K562 (cell line): ENCODE results near the gene FRMD4A. TPM values are rescaled to one million over a fixed set of nuclear protein-coding genes. Genes with fewer than 3 reads are reported as not detected.

Source experiments
- ATAC-seq: fragments of 200-7000 bp; cut with Tn5 transposase; 3 replicates; pipeline ENCODE4 v1.9.1; 2020; ENCODE audit warnings: moderate library complexity
- BruUV-seq: library from RNA; stranded (reverse); fragments of 400-500 nt; replicated peaks from 2 replicates; lab custom pipeline; 2021; lab: Mats Ljungman, UMichigan
- CTCF ChIA-PET: fragments of 300-600 bp; formaldehyde crosslinking; extraction: SDS; loops from one replicate; lab custom pipeline; 2021; ENCODE audit warnings: low intra/inter-chr PET ratio; lab: Yijun Ruan, JAX
- POLR2A ChIA-PET: fragments of 300-600, 350-650 bp; sonication (Branson Sonifier 250); formaldehyde crosslinking; extraction: SDS; loops from one replicate; lab custom pipeline; 2021; ENCODE audit warnings: antibody characterized with exemption, inconsistent platforms; lab: Yijun Ruan, JAX
- DNase-seq, 4 experiments: peaks; one replicate each; pipeline versions ENCODE4 v3.0.0 to v3.0.0-alpha.2; 2011 to 2018; ENCODE audit warnings: low spot score in 3 of 4, mixed read lengths in 3 of 4; ENCODE audit errors: extremely low read depth in 1 of 4
- FAIRE-seq: peaks from 2 replicates; lab custom pipeline; 2011; peaks lifted over from hg19 to GRCh38; lab: Jason Lieb, UNC
- H2AFZ ChIP-seq: 2 replicates; pipeline ENCODE4 v1.6.0; 2011; ENCODE audit warnings: low read depth, low read length, control low read depth, inconsistent platforms
- H3K27ac ChIP-seq: fragments of 200-600 bp; 3 replicates; pipeline ENCODE4 v1.8.0; 2011; ENCODE audit warnings: low read depth, mild to moderate bottlenecking, control low read depth, inconsistent platforms, low read length, moderate library complexity, mixed read lengths; ENCODE audit errors: extremely low read depth
- H3K27me3 ChIP-seq, 2 experiments: fragments of 300-600 bp in 1 of 2; 2 replicates in 1 of 2; 3 replicates in 1 of 2; pipeline versions ENCODE4 v1.6.0 to v1.8.0; 2011; ENCODE audit warnings: inconsistent platforms in 2 of 2, low read length in 2 of 2, mild to moderate bottlenecking in 1 of 2, mixed read lengths in 1 of 2, moderate library complexity in 1 of 2; ENCODE audit not compliant: control insufficient read depth in 2 of 2, insufficient read depth in 2 of 2
- H3K36me3 ChIP-seq: fragments of 300-600 bp; 3 replicates; pipeline ENCODE4 v1.8.0; 2011; ENCODE audit warnings: mild to moderate bottlenecking, low read length, inconsistent platforms; ENCODE audit not compliant: control insufficient read depth, insufficient read depth
- H3K4me1 ChIP-seq, 2 experiments: fragments of 200-600 bp in 1 of 2; replicated peaks in 1 of 2; 2 replicates in 1 of 2; 3 replicates in 1 of 2; pipeline versions ENCODE4 v1.5.1 to v1.8.0; 2011; ENCODE audit warnings: inconsistent platforms in 2 of 2, low read length in 2 of 2, mild to moderate bottlenecking in 1 of 2, mixed read lengths in 1 of 2, moderate library complexity in 1 of 2; ENCODE audit not compliant: control insufficient read depth in 2 of 2, insufficient read depth in 2 of 2
- H3K4me2 ChIP-seq: 2 replicates; pipeline ENCODE4 v1.6.1; 2011; ENCODE audit warnings: low read length, control low read depth, inconsistent platforms, mixed read lengths; ENCODE audit not compliant: insufficient read depth
- H3K4me3 ChIP-seq: fragments of 200-600 bp; sonication (generic), shearing (Covaris generic); 2 replicates; pipeline ENCODE4 v1.5.1; 2016; ENCODE audit warnings: control low read depth, inconsistent platforms
- H3K79me2 ChIP-seq: fragments of 200-600 bp; 3 replicates; pipeline ENCODE4 v1.8.0; 2011; ENCODE audit warnings: low read length, inconsistent platforms; ENCODE audit not compliant: control insufficient read depth, insufficient read depth
- H3K9ac ChIP-seq, 2 experiments: 2 replicates each; pipeline versions ENCODE4 v1.6.0 to v1.6.1; 2011; ENCODE audit warnings: low read depth in 2 of 2, low read length in 2 of 2, control low read depth in 1 of 2, inconsistent platforms in 1 of 2, mild to moderate bottlenecking in 1 of 2, mixed read lengths in 1 of 2; ENCODE audit not compliant: insufficient read depth in 1 of 2
- H3K9me1 ChIP-seq: one replicate; pipeline ENCODE4 v1.6.0; 2011; ENCODE audit warnings: inconsistent platforms, mild to moderate bottlenecking, low read length, moderate library complexity; ENCODE audit not compliant: control insufficient read depth, insufficient read depth
- H3K9me3 ChIP-seq: replicated peaks from 2 replicates; pipeline ENCODE4 v1.5.1; 2011; ENCODE audit warnings: low read depth, low read length, inconsistent platforms; ENCODE audit not compliant: control insufficient read depth, insufficient read depth
- H4K20me1 ChIP-seq: replicated peaks from 2 replicates; pipeline ENCODE4 v1.6.1; 2011; ENCODE audit warnings: low read length, inconsistent platforms, mixed read lengths; ENCODE audit not compliant: control insufficient read depth, insufficient read depth
- C11orf30 ChIP-seq: fragments of 450-650 bp; IDR thresholded peaks from 2 replicates; pipeline ENCODE4 v1.6.1; 2016; ENCODE audit warnings: low read depth, mild to moderate bottlenecking
- CHCHD3 ChIP-seq: fragments of 250-450 bp; sonication (Bioruptor Pico); IDR thresholded peaks from 2 replicates; pipeline ENCODE4 v2.1.2; 2022; ENCODE audit warnings: mild to moderate bottlenecking
- ELF4 ChIP-seq: fragments of 450-650 bp; formaldehyde crosslinking; IDR thresholded peaks from 2 replicates; pipeline ENCODE4 v1.4.0; 2022; ENCODE audit warnings: missing genetic modification characterization
- GABPB1 ChIP-seq: sonication (generic); formaldehyde crosslinking; IDR thresholded peaks from 2 replicates; pipeline ENCODE4 v1.8.0; 2022; ENCODE audit warnings: mild to moderate bottlenecking, missing genetic modification reagents
- HNRNPH1 ChIP-seq: fragments of 200-400 bp; formaldehyde crosslinking; optimal IDR thresholded peaks from 2 replicates; pipeline ENCODE3; 2017; ENCODE audit warnings: low read depth, mild to moderate bottlenecking, low read length, moderate library complexity
- MTA1 ChIP-seq: fragments of 450-650 bp; IDR thresholded peaks from 2 replicates; pipeline ENCODE4 v1.6.1; 2017; ENCODE audit warnings: borderline replicate concordance
- RHOXF2B ChIP-seq: fragments of 250-450 bp; sonication (Bioruptor Pico); conservative IDR thresholded peaks from 2 replicates; pipeline ENCODE4 v1.5.1; 2021
- TSC22D4 ChIP-seq: fragments of 450-650 bp; IDR thresholded peaks from 2 replicates; pipeline ENCODE4 v1.6.1; 2016; ENCODE audit warnings: missing genetic modification characterization, missing biosample characterization, control low read depth
- ZKSCAN3 ChIP-seq: fragments of 250-450 bp; sonication (Bioruptor Pico); IDR thresholded peaks from 2 replicates; pipeline ENCODE4 v1.4.0; 2020
- ZNF280A ChIP-seq: fragments of 450-650 bp; IDR thresholded peaks from 2 replicates; pipeline ENCODE4 v1.6.1; 2018; ENCODE audit warnings: mild to moderate bottlenecking, low read depth; ENCODE audit not compliant: partially characterized antibody
- ZNF644 ChIP-seq: fragments of 200-800 bp; sonication (Bioruptor generic); IDR thresholded peaks from 2 replicates; pipeline ENCODE4 v1.6.1; 2016; ENCODE audit warnings: low read depth, missing genetic modification characterization, missing compliant biosample characterization
- ZNF655 ChIP-seq: fragments of 250-450 bp; sonication (Bioruptor Pico); IDR thresholded peaks from 2 replicates; pipeline ENCODE4 v1.5.0; 2021
- ZNF699 ChIP-seq: fragments of 250-450 bp; sonication (Bioruptor Pico); IDR thresholded peaks from 2 replicates; pipeline ENCODE4 v1.8.0; 2021; ENCODE audit warnings: mild to moderate bottlenecking, moderate library complexity; ENCODE audit not compliant: insufficient replicate concordance
- WGBS: fragments of 100-300 bp; shearing (Covaris generic); methylation state at CpG from one replicate; pipeline ENCODE4 v1.1.6; 2016; ENCODE audit warnings: low coverage, mixed read lengths; ENCODE audit not compliant: insufficient coverage; ENCODE audit errors: missing lambda C conversion rate; 5-methylcytosine and 5-hydroxymethylcytosine counted together
- in situ Hi-C: fragments of 300-500 bp; cut with MboI; formaldehyde crosslinking; loops from 4 replicates; pipeline ENCODE4 v1.15.0; 2018; ENCODE audit warnings: inconsistent platforms, mixed read lengths
- intact Hi-C: fragments of 100-400 bp; cut with micrococcal nuclease; formaldehyde crosslinking; loops from 2 replicates; pipeline ENCODE4 v1.14.2; 2022
- polyA plus RNA-seq, 8 experiments: library from polyadenylated mRNA; depleted of rRNA in 4 of 8; stranded (reverse) in 5 of 8; unstranded in 3 of 8; fragments of >200 nt; fragmentation: Nextera tagmentation in 2 of 8; fragmentation: Illumina TruSeq in 1 of 8; extraction: Ambion mirVana in 2 of 8; extraction: Trizol in 1 of 8; gene quantifications; 2 replicates each; pipeline versions ENCODE4 v1.2.1 to v1.2.3, GENCODE V29; 2011 to 2014; ENCODE audit warnings: inconsistent platforms in 1 of 8, missing spikeins in 1 of 8
- total RNA-seq, 7 experiments: library from RNA; depleted of rRNA in 6 of 7; stranded (reverse); fragments of >200 nt in 6 of 7; fragmentation: Illumina TruSeq in 2 of 7; extraction: Trizol in 2 of 7; gene quantifications; 2 replicates each; pipeline versions ENCODE4 v1.2.1 to v1.2.3, GENCODE V29; 2011 to 2021; ENCODE audit warnings: low replicate concordance in 1 of 7
- TF ChIP-seq, protein P1 (sequence below): sonication (generic); formaldehyde crosslinking; IDR thresholded peaks from 2 replicates; pipeline ENCODE4 v1.8.0; 2022; ENCODE audit warnings: mild to moderate bottlenecking, low read depth, missing genetic modification reagents

FRMD4A gene
- total and polyA plus RNA-seq, 9 of the 15 experiments (the other 6 are each of a cell fraction or from before 2014, with no cell fraction given) = 0.80 to 5.2 (median 3.0) TPM

DNA sequence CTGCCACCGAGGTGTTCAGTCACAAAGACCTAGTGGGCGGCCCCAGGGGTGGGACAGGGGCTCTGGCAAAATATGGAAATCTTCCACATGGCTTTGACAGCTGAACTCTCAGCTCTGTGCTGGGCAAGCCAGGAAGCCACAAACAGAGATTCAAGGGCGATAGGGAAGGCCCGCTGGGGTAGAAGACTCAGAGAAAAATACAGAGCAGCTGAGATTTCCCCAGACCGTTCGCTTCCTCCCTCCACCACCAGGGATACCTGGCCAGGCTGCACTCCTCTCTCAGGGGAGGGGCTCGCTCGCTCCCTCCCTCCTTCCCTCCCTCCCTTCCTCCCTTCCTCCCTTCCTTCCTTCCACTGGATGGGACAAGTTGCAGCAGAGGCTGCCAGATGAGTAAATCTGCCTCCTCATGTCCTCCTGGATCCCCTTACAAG is 483.5 kb downstream of the FRMD4A start:
- Histone ChIP-seq H3K36me3 (no peaks in the 10 kb centered on the region), H4K20me1 (no peaks in the 10 kb centered on the region), H3K27me3 (peaks cover 3 to 5% of the 10 kb centered on the region in 2 experiments; a peak in 3 of 5 replicates), H3K9ac (no peak overlapping the region), H2AFZ (no peak overlapping the region), H3K4me1 (no peaks in the 10 kb centered on the region), H3K27ac (no peak overlapping the region), H3K4me2 (no peak overlapping the region), H3K79me2 (no peaks in the 10 kb centered on the region), H3K9me3 (no peaks in the 10 kb centered on the region), H3K9me1 (no peaks in the 10 kb centered on the region), H3K4me3 (no peak overlapping the region)
- DNase-seq (peak in 2 of 4 experiments; percentile 12 to 16), FAIRE-seq (no peak), ATAC-seq (peak; percentile 59; the same call in 2 of the 3 replicates)
- in situ Hi-C loops = no loop called here
- ChIA-PET POLR2A (no interaction called here), CTCF (no interaction called here)
- TF ChIP-seq RHOXF2B (CRISPR knock-in tag) (no peak), ELF4 (CRISPR knock-in tag) (no peak), CHCHD3 (CRISPR knock-in tag) (no peak), ZNF644 (tag) (no peak), ZNF655 (CRISPR knock-in tag) (no peak)
- intact Hi-C loops = no loop called here
- WGBS = 0% methylated on average over 4 of the region's 8 CpGs
- no TSS peak for BruUV-seq

DNA sequence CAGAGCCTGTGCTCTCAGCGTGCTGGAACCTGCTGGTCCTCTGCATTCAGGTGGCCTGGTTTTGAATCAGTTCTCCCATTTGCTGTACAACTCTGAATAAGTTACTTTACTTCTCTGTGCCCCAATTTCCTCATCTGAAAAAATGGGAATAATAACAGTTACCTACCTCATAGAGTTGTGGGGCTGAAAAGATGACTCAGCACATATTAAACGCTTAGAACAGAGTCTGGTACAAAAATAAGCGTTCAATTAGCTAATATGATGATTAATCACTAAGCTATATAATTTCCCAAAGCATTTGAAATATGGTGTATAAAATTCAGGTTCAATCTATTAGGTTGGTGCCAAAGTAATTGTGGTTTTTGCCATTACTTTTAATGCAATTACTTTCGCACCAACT is 484.8 kb downstream of the FRMD4A start:
- no TSS peak for BruUV-seq
- Histone ChIP-seq H3K4me1 (no peaks in the 10 kb centered on the region), H3K4me2 (no peak overlapping the region), H3K79me2 (no peaks in the 10 kb centered on the region), H3K9ac (no peak overlapping the region), H3K36me3 (no peaks in the 10 kb centered on the region), H3K9me1 (no peaks in the 10 kb centered on the region), H2AFZ (no peak overlapping the region), H3K27me3 (peaks cover 0 to 5% of the 10 kb centered on the region in 2 experiments; a peak in 3 of 5 replicates), H3K4me3 (no peak overlapping the region), H4K20me1 (no peaks in the 10 kb centered on the region), H3K9me3 (no peaks in the 10 kb centered on the region), H3K27ac (no peak overlapping the region)
- ChIA-PET CTCF (no interaction called here), POLR2A (no interaction called here)
- in situ Hi-C loops (no loop called here), intact Hi-C loops (no loop called here)
- no peak for FAIRE-seq
- WGBS = 5% methylated on average over 4 of the region's 4 CpGs
- ATAC-seq = no peak
- DNase-seq = no peak
- TF ChIP-seq GABPB1 (CRISPR knock-in tag) = no peak
- TF ChIP-seq, protein P1, sequence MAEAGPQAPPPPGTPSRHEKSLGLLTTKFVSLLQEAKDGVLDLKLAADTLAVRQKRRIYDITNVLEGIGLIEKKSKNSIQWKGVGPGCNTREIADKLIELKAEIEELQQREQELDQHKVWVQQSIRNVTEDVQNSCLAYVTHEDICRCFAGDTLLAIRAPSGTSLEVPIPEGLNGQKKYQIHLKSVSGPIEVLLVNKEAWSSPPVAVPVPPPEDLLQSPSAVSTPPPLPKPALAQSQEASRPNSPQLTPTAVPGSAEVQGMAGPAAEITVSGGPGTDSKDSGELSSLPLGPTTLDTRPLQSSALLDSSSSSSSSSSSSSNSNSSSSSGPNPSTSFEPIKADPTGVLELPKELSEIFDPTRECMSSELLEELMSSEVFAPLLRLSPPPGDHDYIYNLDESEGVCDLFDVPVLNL = no peak
- TF ChIP-seq ZNF699 (CRISPR knock-in tag) = no peak
- TF ChIP-seq C11orf30 = peak; percentile 82
- TF ChIP-seq ZNF280A = no peak
- TF ChIP-seq HNRNPH1 = no peak
- TF ChIP-seq TSC22D4 (tag) = no peak
- no peak for TF ChIP-seq MTA1
- TF ChIP-seq ZKSCAN3 (CRISPR knock-in tag) = no peak
